HepG2 (cell line): ENCODE data around the gene KCNJ2. TPM values are rescaled to one million over a fixed set of nuclear protein-coding genes. Genes with fewer than 3 reads are reported as not detected.

Source experiments
- ATAC-seq: fragments of 200-7000 bp; cut with Tn5 transposase; 3 replicates; pipeline ENCODE4 v1.9.1; 2020; ENCODE audit warnings: mild to moderate bottlenecking, moderate library complexity
- BruUV-seq: library from RNA; stranded (reverse); fragments of 400-500 nt; replicated peaks from 2 replicates; lab custom pipeline; 2021; lab: Mats Ljungman, UMichigan
- CTCF ChIA-PET: fragments of 300-600 bp; formaldehyde crosslinking; extraction: SDS; loops from one replicate; lab custom pipeline; 2021; ENCODE audit warnings: low total read pairs, inconsistent platforms, low intra/inter-chr PET ratio; lab: Yijun Ruan, JAX
- POLR2A ChIA-PET: fragments of 350-600 bp; sonication (Branson Sonifier 250); formaldehyde crosslinking; loops from one replicate; lab custom pipeline; 2020; ENCODE audit warnings: antibody characterized with exemption, inconsistent platforms; lab: Yijun Ruan, JAX
- DNase-seq: peaks from one replicate; pipeline ENCODE4 v3.0.0-alpha.2; 2015; ENCODE audit warnings: low spot score
- FAIRE-seq: peaks from 3 replicates; lab custom pipeline; 2011; peaks lifted over from hg19 to GRCh38; lab: Jason Lieb, UNC
- H2AFZ ChIP-seq: one replicate; pipeline ENCODE4 v1.6.1; 2011; ENCODE audit warnings: low read length, inconsistent platforms
- H3K27ac ChIP-seq: fragments of 300-600 bp; 3 replicates; pipeline ENCODE4 v1.8.0; 2011; ENCODE audit warnings: mixed run types, mild to moderate bottlenecking, mixed read lengths, low read length, inconsistent platforms; ENCODE audit not compliant: insufficient read depth; ENCODE audit errors: extremely low read length
- H3K27me3 ChIP-seq, 2 experiments: fragments of 200-600 bp in 1 of 2; 2 replicates in 1 of 2; 3 replicates in 1 of 2; pipeline versions ENCODE4 v1.6.0 to v1.8.0; 2011; ENCODE audit warnings: low read length in 2 of 2, mild to moderate bottlenecking in 2 of 2, moderate library complexity in 2 of 2, inconsistent platforms in 1 of 2; ENCODE audit not compliant: insufficient read depth in 2 of 2, control insufficient read depth in 1 of 2
- H3K36me3 ChIP-seq, 2 experiments: fragments of 200-600 bp in 1 of 2; replicated peaks in 1 of 2; 2 replicates in 1 of 2; 3 replicates in 1 of 2; pipeline versions ENCODE4 v1.5.1 to v1.8.0; 2011; ENCODE audit warnings: low read length in 2 of 2, inconsistent platforms in 1 of 2; ENCODE audit not compliant: insufficient read depth in 2 of 2, control insufficient read depth in 1 of 2
- H3K4me1 ChIP-seq: 2 replicates; pipeline ENCODE4 v1.5.1; 2012; ENCODE audit warnings: low read length, inconsistent platforms; ENCODE audit not compliant: insufficient read depth
- H3K4me2 ChIP-seq: 2 replicates; pipeline ENCODE4 v1.6.0; 2011; ENCODE audit warnings: low read depth, low read length, inconsistent platforms
- H3K4me3 ChIP-seq, 3 experiments: fragments of 200-600 bp in 1 of 3; sonication (generic), shearing (Covaris generic) in 1 of 3; replicated peaks in 1 of 3; 2 replicates each; pipeline ENCODE4 v1.5.1; 2011 to 2016; ENCODE audit warnings: low read length in 3 of 3, inconsistent platforms in 2 of 3, low read depth in 2 of 3, mild to moderate bottlenecking in 2 of 3, control low read depth in 1 of 3, mixed read lengths in 1 of 3; ENCODE audit not compliant: insufficient read depth in 1 of 3
- H3K79me2 ChIP-seq: one replicate; pipeline ENCODE4 v1.6.1; 2011; ENCODE audit warnings: low read length, inconsistent platforms; ENCODE audit not compliant: insufficient read depth
- H3K9ac ChIP-seq: 2 replicates; pipeline ENCODE4 v1.6.0; 2011; ENCODE audit warnings: mild to moderate bottlenecking, low read depth, low read length, inconsistent platforms; ENCODE audit not compliant: insufficient read depth
- H3K9me3 ChIP-seq: 2 replicates; pipeline ENCODE4 v1.5.1; 2012; ENCODE audit warnings: mild to moderate bottlenecking, low read length
- H4K20me1 ChIP-seq: 2 replicates; pipeline ENCODE4 v1.6.0; 2011; ENCODE audit warnings: inconsistent platforms, mild to moderate bottlenecking, low read length, moderate library complexity; ENCODE audit not compliant: insufficient read depth
- ARHGAP35 ChIP-seq: sonication (generic); formaldehyde crosslinking; IDR thresholded peaks from 2 replicates; pipeline ENCODE4 v1.9.0; 2022; ENCODE audit warnings: mild to moderate bottlenecking, inconsistent platforms, moderate library complexity, missing genetic modification reagents, borderline replicate concordance
- CENPBD1 ChIP-seq: sonication (generic); formaldehyde crosslinking; IDR thresholded peaks from 2 replicates; pipeline ENCODE4 v1.8.0; 2022; ENCODE audit warnings: missing genetic modification reagents, low read depth, mild to moderate bottlenecking, borderline replicate concordance
- HNF4G ChIP-seq, 2 experiments: sonication (generic) in 1 of 2; formaldehyde crosslinking in 1 of 2; IDR thresholded peaks; 2 replicates each; pipeline versions ENCODE4 v1.4.0 to v1.6.1; 2011 to 2020; ENCODE audit warnings: borderline replicate concordance in 2 of 2, low read depth in 2 of 2, mild to moderate bottlenecking in 2 of 2, low read length in 1 of 2, missing genetic modification reagents in 1 of 2, moderate library complexity in 1 of 2
- KMT2A ChIP-seq: sonication (generic); formaldehyde crosslinking; IDR thresholded peaks from 2 replicates; pipeline ENCODE4 v1.4.0; 2020; ENCODE audit warnings: missing genetic modification reagents
- NONO ChIP-seq, 2 experiments: fragments of 450-650 bp in 1 of 2; sonication (generic) in 1 of 2; formaldehyde crosslinking in 1 of 2; IDR thresholded peaks in 1 of 2; conservative IDR thresholded peaks in 1 of 2; 2 replicates each; pipeline versions ENCODE4 v1.6.1 to v1.8.0; 2017 to 2022; ENCODE audit warnings: mild to moderate bottlenecking in 1 of 2, missing genetic modification reagents in 1 of 2, moderate library complexity in 1 of 2
- NR0B2 ChIP-seq: sonication (generic); formaldehyde crosslinking; IDR thresholded peaks from 2 replicates; pipeline ENCODE4 v1.4.0; 2020; ENCODE audit warnings: mild to moderate bottlenecking, missing genetic modification reagents
- SNAI1 ChIP-seq: sonication (generic); formaldehyde crosslinking; IDR thresholded peaks from 2 replicates; pipeline ENCODE4 v1.5.0; 2020; ENCODE audit warnings: mild to moderate bottlenecking, missing genetic modification reagents, borderline replicate concordance
- ZNF441 ChIP-seq: sonication (generic); formaldehyde crosslinking; IDR thresholded peaks from 2 replicates; pipeline ENCODE4 v1.7.0; 2021; ENCODE audit warnings: missing genetic modification reagents, borderline replicate concordance
- ZNF513 ChIP-seq: sonication (generic); formaldehyde crosslinking; conservative IDR thresholded peaks from 2 replicates; pipeline ENCODE4 v1.5.0; 2020; ENCODE audit warnings: missing genetic modification reagents
- WGBS: methylation state at CpG from one replicate; pipeline ENCODE4 v1.1.6; 2017; ENCODE audit warnings: low lambda C conversion rate; 5-methylcytosine and 5-hydroxymethylcytosine counted together
- in situ Hi-C: cut with HindIII; loops from 2 replicates; pipeline ENCODE4 v1.10.0; 2017; ENCODE audit warnings: low pct_unique_long_range_greater_than_20kb; ENCODE audit not compliant: extremely low pct_ligation_motif_present
- intact Hi-C: fragments of 100-400 bp; cut with micrococcal nuclease; formaldehyde crosslinking; loops from one replicate; pipeline ENCODE4 v1.10.0; 2022; ENCODE audit not compliant: unreplicated experiment
- polyA plus RNA-seq, 8 experiments: library from polyadenylated mRNA; depleted of rRNA in 3 of 8; stranded (reverse) in 7 of 8; unstranded in 1 of 8; fragments of >200 nt; fragmentation: Illumina TruSeq in 4 of 8; extraction: Trizol in 4 of 8; gene quantifications; 2 replicates each; pipeline versions ENCODE4 v1.2.1 to v1.2.3, GENCODE V29; 2011 to 2016; ENCODE audit warnings: low read depth in 4 of 8, missing spikeins in 1 of 8, mixed read lengths in 1 of 8; ENCODE audit not compliant: insufficient read depth in 1 of 8
- total RNA-seq, 5 experiments: library from RNA; depleted of rRNA; stranded (reverse); fragments of >200 nt; fragmentation: Illumina TruSeq; extraction: Trizol; gene quantifications; 2 replicates each; pipeline ENCODE4 v1.2.3, GENCODE V29; 2016; ENCODE audit warnings: low read depth in 1 of 5
- TF ChIP-seq, protein P1 (sequence below): sonication (generic); formaldehyde crosslinking; IDR thresholded peaks from 2 replicates; pipeline ENCODE4 v1.5.0; 2020; ENCODE audit warnings: missing genetic modification reagents

Gene KCNJ2
- total and polyA plus RNA-seq, 2 of the 13 experiments (the other 11 are each of a cell fraction or from before 2014, with no cell fraction given) = not detected

DNA sequence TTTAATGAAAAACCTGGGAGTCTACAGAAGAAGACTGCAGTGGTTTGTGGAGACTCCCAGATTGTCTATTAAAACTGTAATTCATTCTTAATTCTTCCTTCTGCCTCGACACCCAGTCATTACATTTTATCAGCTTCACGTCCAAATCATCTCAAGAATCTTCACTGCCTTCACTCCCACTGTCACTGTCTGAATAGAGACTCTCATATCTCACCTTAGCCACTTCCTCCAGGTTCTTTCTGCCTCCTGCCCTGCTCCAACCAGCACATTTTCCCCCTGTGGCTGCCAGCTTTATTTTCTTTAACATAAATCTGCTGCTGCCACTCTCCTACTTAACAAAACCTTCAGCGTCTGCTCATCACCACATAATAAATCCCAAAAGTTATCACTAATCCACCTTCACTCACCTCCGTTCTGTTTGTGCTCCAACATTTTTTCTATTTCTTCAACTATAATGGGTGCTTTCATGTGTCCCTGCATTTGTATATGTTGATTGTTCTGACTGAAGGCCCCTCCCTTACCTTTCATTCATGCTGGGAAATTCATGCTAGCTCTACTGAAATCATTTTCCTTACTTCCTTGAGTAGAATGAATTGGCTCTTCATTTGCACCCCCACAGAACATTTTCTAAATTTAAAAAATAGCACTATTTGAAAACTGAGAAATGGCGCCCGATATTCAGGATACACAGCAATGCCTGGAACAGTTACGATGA, 38.9 kb downstream of the KCNJ2 start:
- H3K9ac ChIP-seq = no peak overlapping the region
- H3K4me3 ChIP-seq = no peak overlapping the region

More for the DNA sequence above, 38.9 kb downstream of the KCNJ2 start:
- POLR2A ChIA-PET = no interaction called here
- H3K36me3 ChIP-seq = no peaks in the 10 kb centered on the region
- CTCF ChIA-PET = no interaction called here
- H3K27ac ChIP-seq = no peak overlapping the region
- H3K4me1 ChIP-seq = no peaks in the 10 kb centered on the region
- H3K79me2 ChIP-seq = no peaks in the 10 kb centered on the region
- no peak for FAIRE-seq
- 30% methylated on average over 7 of the region's 7 CpGs for WGBS
- ATAC-seq = no peak
- no peak overlapping the region for H3K4me2 ChIP-seq
- no peaks in the 10 kb centered on the region for H3K27me3 ChIP-seq
- H2AFZ ChIP-seq = no peak overlapping the region
- no TSS peak for BruUV-seq
- intact Hi-C loops = no loop called here
- in situ Hi-C loops = no loop called here
- no peak for DNase-seq
- H4K20me1 ChIP-seq = no peaks in the 10 kb centered on the region
- H3K9me3 ChIP-seq = peaks cover 67% of the 10 kb centered on the region
- TF ChIP-seq SNAI1 (no peak), ARHGAP35 (CRISPR knock-in tag) (no peak), CENPBD1 (CRISPR knock-in tag) (no peak), NONO (IDR thresholded peaks at IDR 0.05) (no peak), NONO (CRISPR knock-in tag; conservative IDR thresholded peaks at IDR 0.05) (no peak), ZNF441 (CRISPR knock-in tag) (no peak), ZNF513 (CRISPR knock-in tag) (no peak), HNF4G (IDR thresholded peaks at IDR 0.05; ENCODE audit: borderline replicate concordance, low read depth, low read length) (no peak), HNF4G (CRISPR knock-in tag; IDR thresholded peaks at IDR 0.05; ENCODE audit: borderline replicate concordance, low read depth) (no peak), KMT2A (no peak), NR0B2 (CRISPR knock-in tag) (no peak)
- TF ChIP-seq, protein P1, sequence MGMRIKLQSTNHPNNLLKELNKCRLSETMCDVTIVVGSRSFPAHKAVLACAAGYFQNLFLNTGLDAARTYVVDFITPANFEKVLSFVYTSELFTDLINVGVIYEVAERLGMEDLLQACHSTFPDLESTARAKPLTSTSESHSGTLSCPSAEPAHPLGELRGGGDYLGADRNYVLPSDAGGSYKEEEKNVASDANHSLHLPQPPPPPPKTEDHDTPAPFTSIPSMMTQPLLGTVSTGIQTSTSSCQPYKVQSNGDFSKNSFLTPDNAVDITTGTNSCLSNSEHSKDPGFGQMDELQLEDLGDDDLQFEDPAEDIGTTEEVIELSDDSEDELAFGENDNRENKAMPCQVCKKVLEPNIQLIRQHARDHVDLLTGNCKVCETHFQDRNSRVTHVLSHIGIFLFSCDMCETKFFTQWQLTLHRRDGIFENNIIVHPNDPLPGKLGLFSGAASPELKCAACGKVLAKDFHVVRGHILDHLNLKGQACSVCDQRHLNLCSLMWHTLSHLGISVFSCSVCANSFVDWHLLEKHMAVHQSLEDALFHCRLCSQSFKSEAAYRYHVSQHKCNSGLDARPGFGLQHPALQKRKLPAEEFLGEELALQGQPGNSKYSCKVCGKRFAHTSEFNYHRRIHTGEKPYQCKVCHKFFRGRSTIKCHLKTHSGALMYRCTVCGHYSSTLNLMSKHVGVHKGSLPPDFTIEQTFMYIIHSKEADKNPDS = no peak
